Sigmoid colon (tissue), 4 donors: Measurements from ENCODE around the gene WNT6.

ENCODE experiments used
- CTCF ChIP-seq, 4 experiments: fragments of 450-650 bp in 3 of 4; fragments of 200-600 bp in 1 of 4; IDR thresholded peaks; one replicate each; pipeline ENCODE4 v1.5.1; 2016 to 2019; ENCODE audit warnings: antibody characterized with exemption in 4 of 4, mild to moderate bottlenecking in 3 of 4, moderate library complexity in 2 of 4
- EP300 ChIP-seq, 4 donors: sonication (generic); formaldehyde crosslinking; IDR thresholded peaks; one replicate each; pipeline ENCODE4 v1.6.1; 2017; ENCODE audit warnings: antibody characterized with exemption in 4 of 4
- POLR2A ChIP-seq, 2 donors: fragments of 450-650 bp; IDR thresholded peaks; one replicate each; pipeline ENCODE4 v1.6.1; 2016; ENCODE audit warnings: antibody characterized with exemption in 2 of 2, mild to moderate bottlenecking in 2 of 2, moderate library complexity in 2 of 2
- POLR2AphosphoS5 ChIP-seq, 4 donors: sonication (generic); formaldehyde crosslinking; IDR thresholded peaks; one replicate each; pipeline ENCODE4 v1.6.1; 2017; ENCODE audit warnings: antibody characterized with exemption in 4 of 4

GRCh38 chr2:218822622-218823021, 37.0 kb upstream of the WNT6 start:
- TF ChIP-seq CTCF (IDR thresholded peaks at IDR 0.05) = no peak
- no peak for TF ChIP-seq POLR2AphosphoS5 (IDR thresholded peaks at IDR 0.05)
- no peak for TF ChIP-seq POLR2A (IDR thresholded peaks at IDR 0.05)
- no peak for TF ChIP-seq EP300 (IDR thresholded peaks at IDR 0.05)
